Omental fat pad (tissue), 4 donors: ENCODE data around the gene RBM8A. TPM values are rescaled to one million over a fixed set of nuclear protein-coding genes. Genes with fewer than 3 reads are reported as not detected.

Experiments used
- ATAC-seq: fragments of 150-250 bp; one replicate; pipeline ENCODE4 v1.9.1; 2016; ENCODE audit warnings: mild to moderate bottlenecking, moderate library complexity; ENCODE audit not compliant: low FRiP score
- DNase-seq: peaks from one replicate; pipeline ENCODE4 v3.0.0-alpha.2; 2019; ENCODE audit warnings: low spot score
- total RNA-seq, 4 donors: library from RNA; depleted of rRNA; stranded (reverse); fragments of >200 nt; gene quantifications; one replicate each; pipeline ENCODE4 v1.1.0, GENCODE V29; 2016
- TF ChIP-seq, protein P1 (sequence below), 3 donors: fragments of 450-650 bp; IDR thresholded peaks; one replicate each; pipeline ENCODE4 v1.5.1; 2016 to 2017; ENCODE audit warnings: antibody characterized with exemption in 3 of 3, mild to moderate bottlenecking in 3 of 3, moderate library complexity in 2 of 3

RBM8A gene
- total RNA-seq, 4 donors from 2014 or later = 114 to 189 (median 116) TPM

DNA sequence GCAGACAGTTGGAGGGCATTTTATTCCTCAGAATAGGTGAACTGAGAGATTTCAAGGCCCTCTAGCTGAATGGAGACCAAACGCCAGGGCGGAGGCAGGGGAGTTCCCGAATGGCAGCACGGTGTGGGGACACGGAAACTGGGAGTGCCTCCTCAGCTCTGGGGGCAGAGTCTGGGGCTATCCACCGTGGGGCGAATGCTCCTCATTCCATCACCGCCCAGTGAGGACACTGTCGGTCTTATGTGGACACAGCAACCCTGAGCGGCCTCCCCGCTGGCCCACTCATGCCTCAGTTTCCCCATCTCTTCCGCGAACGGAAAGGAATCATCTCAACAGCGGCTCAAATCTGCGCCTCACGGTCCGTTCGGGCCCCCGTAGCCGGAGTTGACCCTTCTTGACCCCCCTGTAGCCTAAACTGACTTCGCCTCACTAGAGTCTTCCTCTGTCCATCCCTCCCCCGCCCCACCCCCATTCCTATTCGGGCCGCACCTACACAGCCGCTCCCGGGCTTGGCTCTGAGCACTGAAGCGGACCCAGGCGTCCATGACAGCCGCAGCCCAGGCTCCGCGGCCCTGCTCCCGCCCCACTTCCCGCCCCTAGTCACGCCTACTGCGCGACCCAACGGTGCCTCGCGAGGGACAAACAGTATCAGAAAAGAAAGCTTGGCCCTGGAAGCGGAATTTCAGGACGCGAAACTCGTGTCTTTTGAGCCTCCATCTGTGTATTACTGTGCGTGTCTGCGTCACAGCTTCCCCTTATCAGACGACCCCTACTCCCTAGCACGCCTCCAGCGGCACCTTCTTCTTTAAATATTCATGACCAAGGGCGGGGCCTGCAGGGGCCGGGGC is 8.9 kb downstream of the RBM8A start, which contains the start of gene PEX11B:
TSS of gene PEX11B (minus strand) at position 574 of the 848 bp plus-strand sequence. CDS start at position 545, 29 bp downstream.
- TF ChIP-seq, protein P1, sequence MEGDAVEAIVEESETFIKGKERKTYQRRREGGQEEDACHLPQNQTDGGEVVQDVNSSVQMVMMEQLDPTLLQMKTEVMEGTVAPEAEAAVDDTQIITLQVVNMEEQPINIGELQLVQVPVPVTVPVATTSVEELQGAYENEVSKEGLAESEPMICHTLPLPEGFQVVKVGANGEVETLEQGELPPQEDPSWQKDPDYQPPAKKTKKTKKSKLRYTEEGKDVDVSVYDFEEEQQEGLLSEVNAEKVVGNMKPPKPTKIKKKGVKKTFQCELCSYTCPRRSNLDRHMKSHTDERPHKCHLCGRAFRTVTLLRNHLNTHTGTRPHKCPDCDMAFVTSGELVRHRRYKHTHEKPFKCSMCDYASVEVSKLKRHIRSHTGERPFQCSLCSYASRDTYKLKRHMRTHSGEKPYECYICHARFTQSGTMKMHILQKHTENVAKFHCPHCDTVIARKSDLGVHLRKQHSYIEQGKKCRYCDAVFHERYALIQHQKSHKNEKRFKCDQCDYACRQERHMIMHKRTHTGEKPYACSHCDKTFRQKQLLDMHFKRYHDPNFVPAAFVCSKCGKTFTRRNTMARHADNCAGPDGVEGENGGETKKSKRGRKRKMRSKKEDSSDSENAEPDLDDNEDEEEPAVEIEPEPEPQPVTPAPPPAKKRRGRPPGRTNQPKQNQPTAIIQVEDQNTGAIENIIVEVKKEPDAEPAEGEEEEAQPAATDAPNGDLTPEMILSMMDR (IDR thresholded peaks at IDR 0.05) = no peak
- ATAC-seq = peak; percentile 93
- DNase-seq = peak; percentile 78

DNA sequence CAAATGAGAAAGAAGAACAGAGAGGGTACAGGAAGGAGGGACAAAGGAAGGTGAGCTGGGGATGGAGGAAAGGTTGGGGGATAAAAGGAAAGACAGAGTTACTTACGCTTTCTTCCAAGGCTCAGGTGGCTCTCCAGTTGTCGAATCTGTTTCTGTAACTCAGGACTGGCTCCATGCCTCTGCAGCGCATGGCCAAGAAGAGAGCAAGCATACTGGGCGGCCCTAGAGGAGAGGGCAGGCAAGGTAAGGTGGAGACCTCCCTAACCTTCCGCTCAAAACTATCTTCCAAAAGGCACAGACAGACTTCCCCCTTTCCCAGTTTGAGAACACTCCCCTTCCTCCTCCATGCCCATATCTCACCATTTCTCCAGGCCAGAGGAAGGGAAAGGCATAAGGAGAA is 9.7 kb downstream of the RBM8A start:
- TF ChIP-seq, protein P1 (IDR thresholded peaks at IDR 0.05) = no peak
- DNase-seq (no peak), ATAC-seq (no peak)

DNA sequence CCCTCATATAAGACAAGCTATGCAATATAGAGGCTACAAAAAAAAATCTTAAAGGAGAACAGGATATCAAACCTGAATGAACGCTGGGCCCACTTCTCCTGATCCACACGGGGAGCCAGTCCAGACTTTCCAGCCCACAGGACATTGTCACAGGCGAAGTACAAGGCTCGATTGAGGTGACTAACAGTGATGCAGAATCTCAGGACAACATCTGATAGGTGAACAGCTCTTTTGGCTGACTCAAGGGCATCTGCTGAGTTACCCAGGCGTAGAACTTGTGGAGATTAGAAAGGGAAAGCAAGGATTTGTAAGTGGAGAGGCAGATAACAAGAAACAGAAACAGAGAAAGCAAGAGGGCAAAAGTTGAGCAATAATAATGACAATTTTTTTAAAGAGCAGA is 10.5 kb downstream of the RBM8A start:
- TF ChIP-seq, protein P1 (IDR thresholded peaks at IDR 0.05) = no peak

DNA sequence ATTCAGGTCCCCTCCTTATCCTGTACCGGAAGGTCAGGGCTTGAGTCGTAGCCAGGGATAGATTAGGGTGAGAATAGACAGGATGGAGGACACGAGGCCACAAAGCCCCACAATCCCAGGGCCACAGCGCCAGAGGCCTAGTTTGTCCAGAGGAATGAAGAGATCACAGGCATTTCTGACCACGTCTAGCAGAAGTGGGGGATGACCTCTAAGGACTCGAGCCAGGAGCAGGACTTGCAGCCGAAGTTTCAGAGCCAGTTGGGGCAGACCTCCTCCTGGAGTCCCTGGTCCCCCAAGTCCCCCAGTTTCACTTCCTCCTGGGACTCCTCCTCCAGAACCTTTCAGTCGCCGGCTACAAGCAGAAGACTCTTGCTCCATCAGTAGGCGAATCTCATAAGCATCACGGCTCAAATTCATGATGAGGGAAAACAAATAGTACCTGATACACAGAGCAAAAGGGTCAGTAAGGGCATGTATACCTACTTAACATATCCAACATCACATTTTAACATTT is 15.1 kb downstream of the RBM8A start:
- no peak for DNase-seq
- ATAC-seq = peak; percentile 32
- TF ChIP-seq, protein P1 (IDR thresholded peaks at IDR 0.05) = no peak

More for the DNA sequence above, 10.5 kb downstream of the RBM8A start:
- no peak for DNase-seq
- ATAC-seq = no peak

DNA sequence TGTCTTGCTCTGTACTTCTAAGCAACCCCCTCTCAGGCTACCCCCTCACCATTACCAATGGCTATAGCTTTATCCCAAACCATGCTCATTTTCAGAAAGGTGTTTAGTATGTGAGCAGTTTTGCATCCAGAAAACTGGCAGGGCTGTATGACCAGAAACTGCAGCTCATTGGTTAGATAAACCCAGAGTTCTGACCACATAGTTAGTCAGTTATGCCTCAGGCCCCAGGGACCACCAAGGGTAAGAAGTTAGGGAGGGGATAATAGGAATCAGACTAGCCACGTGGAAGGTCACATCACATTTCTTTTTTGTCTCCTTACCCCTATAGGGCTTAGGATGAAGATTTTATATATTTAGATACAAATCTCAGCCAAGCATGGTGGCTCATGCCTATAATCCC is 18.6 kb downstream of the RBM8A start:
- DNase-seq (no peak), ATAC-seq (no peak)
- TF ChIP-seq, protein P1 (IDR thresholded peaks at IDR 0.05) = no peak

DNA sequence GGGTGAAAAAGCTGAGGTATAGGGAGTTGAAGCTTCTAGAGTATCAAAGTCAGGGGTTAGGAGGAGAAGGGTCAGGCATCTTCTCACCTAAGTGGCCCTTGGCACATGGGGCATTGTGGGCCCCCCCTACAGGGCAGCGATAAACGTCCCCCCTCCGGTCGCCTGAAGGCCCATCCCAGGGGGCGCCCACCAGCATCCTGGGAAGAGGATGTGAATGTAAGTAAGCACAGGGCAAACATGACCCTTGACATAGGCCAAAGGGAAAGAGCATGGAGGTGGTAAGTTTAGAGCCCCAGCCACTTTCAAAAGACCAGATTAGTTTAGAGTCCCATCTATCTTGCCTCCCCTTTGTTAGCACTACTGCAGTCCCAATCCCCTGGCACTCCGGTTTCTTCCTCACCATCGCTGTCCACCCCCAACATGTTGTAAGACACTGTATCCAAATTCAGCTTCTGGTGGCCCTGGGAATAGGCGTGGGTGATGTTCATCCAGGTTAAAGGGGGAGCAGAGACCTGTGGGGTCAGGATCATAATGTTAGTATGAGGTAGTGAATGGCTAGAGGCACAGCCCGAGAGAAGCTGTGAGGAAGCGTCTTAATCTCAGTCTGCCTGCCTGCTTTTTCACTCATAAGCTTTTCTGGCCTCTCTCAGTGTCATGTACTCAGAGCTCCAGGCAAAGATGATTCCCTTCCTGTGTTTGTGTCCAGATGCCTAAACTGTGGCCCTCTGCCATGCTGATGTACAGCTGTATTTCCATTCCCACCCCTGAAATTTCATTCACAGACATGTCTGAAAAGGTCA is 20.1 kb downstream of the RBM8A start:
- TF ChIP-seq, protein P1 (IDR thresholded peaks at IDR 0.05) = no peak
- no peak for ATAC-seq
- DNase-seq = no peak
